GM12878 (cell line): ENCODE results near the gene YARS2. TPM values are rescaled to one million over a fixed set of nuclear protein-coding genes. Genes with fewer than 3 reads are reported as not detected.

Experiments used
- IKZF1 ChIP-seq: fragments of 450-650 bp; conservative IDR thresholded peaks from 2 replicates; pipeline ENCODE4 v1.6.1; 2017; ENCODE audit warnings: antibody characterized with exemption, mild to moderate bottlenecking
- PBX3 ChIP-seq: IDR thresholded peaks from 2 replicates; pipeline ENCODE4 v1.6.1; 2011; ENCODE audit warnings: mild to moderate bottlenecking, low read depth, low read length, moderate library complexity; ENCODE audit not compliant: insufficient replicate concordance
- SIN3A ChIP-seq: IDR thresholded peaks from 2 replicates; pipeline ENCODE4 v1.6.1; 2012; ENCODE audit warnings: low read depth, low read length, improper control_type of control experiment
- TBL1XR1 ChIP-seq: IDR thresholded peaks from 2 replicates; pipeline ENCODE4 v1.6.1; 2012; ENCODE audit warnings: low read depth, low read length, improper control_type of control experiment
- polyA plus RNA-seq, 11 experiments: library from polyadenylated mRNA; depleted of rRNA in 4 of 11; unstranded in 6 of 11; stranded (reverse) in 5 of 11; fragments of >200 nt; fragmentation: Nextera tagmentation in 4 of 11; fragmentation: Illumina TruSeq in 1 of 11; extraction: Ambion mirVana in 4 of 11; extraction: Trizol in 1 of 11; gene quantifications; 1 replicate in 1 of 11; 2 replicates in 10 of 11; pipeline versions ENCODE4 v1.2.1 to v1.2.3, GENCODE V29; 2011 to 2016; ENCODE audit warnings: inconsistent platforms in 2 of 11, missing spikeins in 2 of 11, low read depth in 1 of 11
- total RNA-seq, 4 experiments: library from RNA; depleted of rRNA in 3 of 4; stranded (reverse); fragments of >200 nt in 3 of 4; fragmentation: Illumina TruSeq in 1 of 4; extraction: Trizol in 1 of 4; gene quantifications; 2 replicates each; pipeline versions ENCODE4 v1.2.1 to v1.2.3, GENCODE V29; 2013 to 2021
- TF ChIP-seq, protein P1 (sequence below): fragments of 450-650 bp; IDR thresholded peaks from 2 replicates; pipeline ENCODE4 v1.6.1; 2017; ENCODE audit warnings: low read depth, mild to moderate bottlenecking, moderate library complexity
- TF ChIP-seq, protein P2 (sequence below): IDR thresholded peaks from 2 replicates; pipeline ENCODE4 v1.6.1; 2012; ENCODE audit warnings: improper control_type of control experiment, low read depth, low read length; ENCODE audit not compliant: insufficient replicate concordance

Gene YARS2
- total and polyA plus RNA-seq, 10 of the 15 experiments (the other 5 are each of a cell fraction or from before 2014, with no cell fraction given), result 13.4 to 46.7 (median 29.6) TPM

DNA sequence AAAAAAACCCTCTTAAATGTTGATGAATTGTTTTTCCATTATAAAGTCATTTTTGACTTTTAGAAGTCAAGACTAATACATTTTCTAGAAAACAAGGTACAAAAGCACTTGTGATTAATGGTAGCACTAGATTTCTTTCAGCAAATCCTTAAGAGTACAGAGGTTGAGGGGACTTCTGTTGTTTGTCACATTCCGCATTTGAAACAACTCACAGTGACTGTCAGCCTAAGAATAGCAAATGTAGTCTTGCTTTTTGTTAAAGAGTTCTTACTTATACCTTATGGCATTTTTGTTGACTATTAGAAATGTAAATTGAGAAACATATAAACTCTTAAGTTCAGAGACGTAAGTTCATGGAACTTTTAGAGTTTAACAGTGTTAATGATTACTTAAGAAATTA, 16.4 kb downstream of the YARS2 start (continued):
- TF ChIP-seq, protein P1, sequence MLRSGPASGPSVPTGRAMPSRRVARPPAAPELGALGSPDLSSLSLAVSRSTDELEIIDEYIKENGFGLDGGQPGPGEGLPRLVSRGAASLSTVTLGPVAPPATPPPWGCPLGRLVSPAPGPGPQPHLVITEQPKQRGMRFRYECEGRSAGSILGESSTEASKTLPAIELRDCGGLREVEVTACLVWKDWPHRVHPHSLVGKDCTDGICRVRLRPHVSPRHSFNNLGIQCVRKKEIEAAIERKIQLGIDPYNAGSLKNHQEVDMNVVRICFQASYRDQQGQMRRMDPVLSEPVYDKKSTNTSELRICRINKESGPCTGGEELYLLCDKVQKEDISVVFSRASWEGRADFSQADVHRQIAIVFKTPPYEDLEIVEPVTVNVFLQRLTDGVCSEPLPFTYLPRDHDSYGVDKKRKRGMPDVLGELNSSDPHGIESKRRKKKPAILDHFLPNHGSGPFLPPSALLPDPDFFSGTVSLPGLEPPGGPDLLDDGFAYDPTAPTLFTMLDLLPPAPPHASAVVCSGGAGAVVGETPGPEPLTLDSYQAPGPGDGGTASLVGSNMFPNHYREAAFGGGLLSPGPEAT, result no peak
- TF ChIP-seq PBX3 (no peak), SIN3A (no peak), IKZF1 (no peak), TBL1XR1 (no peak)
- TF ChIP-seq, protein P2, sequence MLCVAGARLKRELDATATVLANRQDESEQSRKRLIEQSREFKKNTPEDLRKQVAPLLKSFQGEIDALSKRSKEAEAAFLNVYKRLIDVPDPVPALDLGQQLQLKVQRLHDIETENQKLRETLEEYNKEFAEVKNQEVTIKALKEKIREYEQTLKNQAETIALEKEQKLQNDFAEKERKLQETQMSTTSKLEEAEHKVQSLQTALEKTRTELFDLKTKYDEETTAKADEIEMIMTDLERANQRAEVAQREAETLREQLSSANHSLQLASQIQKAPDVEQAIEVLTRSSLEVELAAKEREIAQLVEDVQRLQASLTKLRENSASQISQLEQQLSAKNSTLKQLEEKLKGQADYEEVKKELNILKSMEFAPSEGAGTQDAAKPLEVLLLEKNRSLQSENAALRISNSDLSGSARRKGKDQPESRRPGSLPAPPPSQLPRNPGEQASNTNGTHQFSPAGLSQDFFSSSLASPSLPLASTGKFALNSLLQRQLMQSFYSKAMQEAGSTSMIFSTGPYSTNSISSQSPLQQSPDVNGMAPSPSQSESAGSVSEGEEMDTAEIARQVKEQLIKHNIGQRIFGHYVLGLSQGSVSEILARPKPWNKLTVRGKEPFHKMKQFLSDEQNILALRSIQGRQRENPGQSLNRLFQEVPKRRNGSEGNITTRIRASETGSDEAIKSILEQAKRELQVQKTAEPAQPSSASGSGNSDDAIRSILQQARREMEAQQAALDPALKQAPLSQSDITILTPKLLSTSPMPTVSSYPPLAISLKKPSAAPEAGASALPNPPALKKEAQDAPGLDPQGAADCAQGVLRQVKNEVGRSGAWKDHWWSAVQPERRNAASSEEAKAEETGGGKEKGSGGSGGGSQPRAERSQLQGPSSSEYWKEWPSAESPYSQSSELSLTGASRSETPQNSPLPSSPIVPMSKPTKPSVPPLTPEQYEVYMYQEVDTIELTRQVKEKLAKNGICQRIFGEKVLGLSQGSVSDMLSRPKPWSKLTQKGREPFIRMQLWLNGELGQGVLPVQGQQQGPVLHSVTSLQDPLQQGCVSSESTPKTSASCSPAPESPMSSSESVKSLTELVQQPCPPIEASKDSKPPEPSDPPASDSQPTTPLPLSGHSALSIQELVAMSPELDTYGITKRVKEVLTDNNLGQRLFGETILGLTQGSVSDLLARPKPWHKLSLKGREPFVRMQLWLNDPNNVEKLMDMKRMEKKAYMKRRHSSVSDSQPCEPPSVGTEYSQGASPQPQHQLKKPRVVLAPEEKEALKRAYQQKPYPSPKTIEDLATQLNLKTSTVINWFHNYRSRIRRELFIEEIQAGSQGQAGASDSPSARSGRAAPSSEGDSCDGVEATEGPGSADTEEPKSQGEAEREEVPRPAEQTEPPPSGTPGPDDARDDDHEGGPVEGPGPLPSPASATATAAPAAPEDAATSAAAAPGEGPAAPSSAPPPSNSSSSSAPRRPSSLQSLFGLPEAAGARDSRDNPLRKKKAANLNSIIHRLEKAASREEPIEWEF, result no peak
